Measurements from ENCODE around the gene ATXN3L. TPM values are rescaled to one million over a fixed set of nuclear protein-coding genes. Genes with fewer than 3 reads are reported as not detected.

The ATXN3L gene
- total and polyA plus RNA-seq, 2 of the 8 experiments (the other 6 are each of a cell fraction or from before 2014, with no cell fraction given), result not detected

DNA sequence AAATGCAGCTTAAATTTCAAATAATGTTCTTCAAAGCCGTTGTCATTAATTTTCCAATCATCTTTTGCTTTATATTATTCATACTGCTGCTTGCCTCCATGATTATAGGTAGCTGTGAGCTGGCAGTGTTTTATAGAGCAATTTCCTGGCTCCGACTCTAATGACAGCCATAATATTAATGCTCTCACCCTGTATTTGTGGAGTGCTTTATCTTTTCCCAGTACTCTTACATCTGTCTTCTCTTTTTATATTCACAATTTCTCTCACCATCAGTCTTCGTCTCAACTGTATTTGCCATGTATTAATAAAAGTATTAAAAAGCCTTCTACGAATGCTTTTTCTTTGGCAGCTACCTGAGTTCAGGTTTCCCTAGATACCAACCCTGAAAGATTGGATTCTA, 21.0 kb downstream of the ATXN3L start (continued):
- TF ChIP-seq TAF7 (optimal IDR thresholded peaks at IDR 0.05; ENCODE audit: borderline replicate concordance, low read depth, low read length) (no peak), KDM5A (IDR thresholded peaks at IDR 0.05; ENCODE audit: low read length) (no peak), SP1 (IDR thresholded peaks at IDR 0.05; ENCODE audit: low read depth, low read length) (no peak), TBP (IDR thresholded peaks at IDR 0.05; ENCODE audit: low read depth, low read length) (no peak), RFX5 (IDR thresholded peaks at IDR 0.05; ENCODE audit: borderline replicate concordance, low read depth, low read length) (no peak)
